NCI-H2081 treated with DMSO at 0.1 percent for 48 hours (cell line): ENCODE results near the gene MRPL55.

ENCODE experiments used
- DNase-seq: peaks from one replicate; lab custom pipeline; 2025; lab: John Stamatoyannopoulos, UW

Gene MRPL55

DNA sequence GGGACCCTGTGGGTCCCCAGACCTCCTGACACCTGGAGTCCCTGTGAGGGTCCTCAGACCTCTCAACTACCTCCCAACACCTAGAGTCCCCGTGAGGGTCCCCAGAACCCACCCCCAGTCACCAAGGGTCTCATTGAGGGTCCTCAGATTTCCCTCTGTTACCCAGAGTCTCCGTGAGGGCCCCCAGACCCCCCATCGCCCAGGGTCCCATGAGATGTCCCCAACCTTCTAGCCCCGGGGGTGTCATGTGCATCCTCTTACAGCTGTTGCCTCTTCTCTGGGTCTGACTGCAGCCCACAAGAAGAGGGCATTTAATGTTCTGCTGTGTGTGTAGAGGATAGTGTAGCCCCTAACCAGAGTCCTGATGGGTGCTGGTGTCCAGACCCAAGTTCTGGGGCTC is 38.7 kb upstream of the MRPL55 start:
- no peak for DNase-seq

GRCh38 chr1:228147151-228147693 is 38.1 kb upstream of the MRPL55 start:
- no peak for DNase-seq

- no peak for DNase-seq
Measured at GRCh38 chr1:228146417-228147150, 37.5 kb upstream of the MRPL55 start.

- DNase-seq, result no peak
Measured at GRCh38 chr1:228145463-228146416, 36.6 kb upstream of the MRPL55 start.

GRCh38 chr1:228144993-228145343 is 35.9 kb upstream of the MRPL55 start:
- DNase-seq, result no peak

GRCh38 chr1:228144193-228144992 is 35.3 kb upstream of the MRPL55 start:
- DNase-seq, result no peak

- DNase-seq, result no peak
Measured at GRCh38 chr1:228143480-228144192, 34.5 kb upstream of the MRPL55 start.

DNA sequence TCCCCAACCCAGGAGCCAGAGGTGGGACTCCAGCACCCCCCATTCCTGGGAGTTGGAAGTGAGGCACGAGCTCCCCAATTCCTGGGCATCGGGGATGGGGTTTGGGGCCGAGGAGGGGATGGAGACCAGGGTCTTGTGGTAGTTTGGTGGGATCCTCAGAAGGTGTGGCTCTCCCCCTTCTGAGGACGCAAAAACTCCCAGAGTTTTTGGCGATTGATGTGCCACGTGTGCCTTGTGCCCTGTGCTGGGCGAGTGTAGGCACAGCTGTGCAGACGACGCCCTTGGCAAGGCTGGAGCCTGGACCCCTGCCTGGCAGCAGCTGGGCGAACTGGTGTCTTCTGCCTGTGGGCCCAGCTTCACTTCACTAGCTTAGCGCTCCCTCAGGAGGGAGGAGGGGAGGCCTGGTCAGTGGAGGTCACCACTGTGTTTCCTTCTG is 33.6 kb upstream of the MRPL55 start:
- DNase-seq, result no peak

DNA sequence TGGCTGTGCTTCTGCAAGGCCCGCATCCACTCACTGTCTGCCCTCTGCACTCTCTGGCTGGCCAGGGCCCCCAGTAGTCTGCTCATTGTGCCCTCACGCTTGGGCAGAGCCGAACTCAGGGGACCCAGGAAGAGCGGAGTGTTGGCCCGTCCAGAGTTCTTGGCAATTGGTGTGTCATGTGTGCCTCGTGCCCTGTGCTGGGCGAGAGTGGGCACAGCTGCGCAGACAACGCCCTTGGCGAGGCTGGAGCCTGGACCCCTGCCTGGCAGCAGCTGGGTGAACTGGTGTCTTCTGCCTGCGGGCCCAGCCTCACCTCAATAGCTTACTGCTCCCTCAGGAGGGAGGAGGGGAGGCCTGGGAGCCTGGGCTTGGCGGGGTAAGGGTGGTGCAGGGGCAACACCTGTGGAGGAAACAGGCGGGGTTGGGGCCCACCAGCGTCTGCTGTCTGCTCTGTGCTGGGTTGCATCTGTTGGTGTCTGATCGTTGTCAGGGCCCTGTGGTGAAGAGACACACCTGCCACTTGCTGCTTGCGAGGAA is 33.1 kb upstream of the MRPL55 start:
- no peak for DNase-seq

GRCh38 chr1:228141226-228142044 is 32.3 kb upstream of the MRPL55 start:
- no peak for DNase-seq

DNA sequence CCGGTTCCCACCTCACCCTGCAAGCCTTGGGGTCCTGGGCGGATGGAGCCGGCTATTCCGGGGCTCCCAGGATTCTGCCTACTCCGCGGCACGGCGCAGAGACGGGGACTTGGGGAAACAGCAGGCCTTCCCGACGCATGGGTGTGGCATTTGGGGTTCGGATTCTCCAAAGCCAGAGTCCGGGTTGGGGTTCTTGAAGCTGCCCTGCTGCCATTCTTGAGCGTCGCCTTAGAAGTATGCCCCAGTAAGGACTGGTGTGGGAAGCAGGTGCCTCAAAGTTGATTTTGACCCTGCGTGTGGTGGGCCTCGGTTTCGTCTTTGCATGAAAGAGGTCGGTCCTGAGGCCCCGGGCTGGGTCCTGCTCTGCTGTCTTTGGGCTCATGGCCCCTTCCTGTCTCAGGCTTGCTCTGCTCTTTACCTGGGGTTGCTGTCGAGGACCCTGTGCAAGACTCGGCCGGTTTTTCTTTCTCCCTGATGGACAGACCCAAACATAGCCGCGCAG is 31.7 kb upstream of the MRPL55 start:
- DNase-seq, result no peak

DNA sequence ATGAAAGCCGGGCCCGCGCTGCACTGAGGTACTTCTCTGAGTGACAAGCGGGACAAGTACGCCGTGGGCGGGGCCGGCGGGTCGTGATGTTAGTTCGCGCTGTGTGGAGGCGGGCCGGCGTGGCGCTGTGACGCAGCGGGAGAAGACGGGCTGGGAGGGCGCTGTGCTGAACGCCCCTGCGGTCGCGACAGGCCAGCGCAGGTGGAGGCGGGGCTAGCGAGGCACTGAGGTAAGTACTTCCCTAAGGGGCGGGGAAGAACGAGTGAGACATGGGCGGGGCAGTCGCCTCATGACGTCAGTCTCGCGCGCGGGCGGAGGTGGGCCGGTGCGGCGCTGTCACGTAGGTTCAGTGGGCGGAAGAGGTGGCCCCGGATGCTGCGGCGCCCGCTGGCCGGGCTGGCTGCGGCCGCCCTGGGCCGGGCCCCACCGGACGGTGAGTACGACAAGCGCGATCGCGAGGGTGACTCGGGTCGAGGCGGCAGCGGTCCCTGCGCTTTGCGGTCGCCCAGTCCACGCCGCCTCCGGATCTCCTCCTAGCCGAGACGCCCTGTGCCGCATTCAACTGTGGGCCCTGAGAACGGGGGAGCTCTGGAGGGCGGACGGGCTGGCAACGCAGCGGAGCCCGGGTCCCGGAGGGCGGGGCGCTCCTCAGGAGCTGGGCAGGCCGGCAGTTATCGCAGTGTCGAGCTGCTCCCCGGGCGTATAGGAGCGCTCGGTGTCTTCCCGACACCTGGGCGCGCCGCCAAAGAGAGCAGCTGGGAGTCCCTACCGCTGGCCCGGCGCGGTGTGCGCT is 31.0 kb upstream of the MRPL55 start, which contains the start of gene GUK1:
GUK1 (plus strand) TSS at position 349 of the 793 bp plus-strand sequence; CDS start at position 373, 24 bp downstream.
- DNase-seq, result peak; percentile 95

DNA sequence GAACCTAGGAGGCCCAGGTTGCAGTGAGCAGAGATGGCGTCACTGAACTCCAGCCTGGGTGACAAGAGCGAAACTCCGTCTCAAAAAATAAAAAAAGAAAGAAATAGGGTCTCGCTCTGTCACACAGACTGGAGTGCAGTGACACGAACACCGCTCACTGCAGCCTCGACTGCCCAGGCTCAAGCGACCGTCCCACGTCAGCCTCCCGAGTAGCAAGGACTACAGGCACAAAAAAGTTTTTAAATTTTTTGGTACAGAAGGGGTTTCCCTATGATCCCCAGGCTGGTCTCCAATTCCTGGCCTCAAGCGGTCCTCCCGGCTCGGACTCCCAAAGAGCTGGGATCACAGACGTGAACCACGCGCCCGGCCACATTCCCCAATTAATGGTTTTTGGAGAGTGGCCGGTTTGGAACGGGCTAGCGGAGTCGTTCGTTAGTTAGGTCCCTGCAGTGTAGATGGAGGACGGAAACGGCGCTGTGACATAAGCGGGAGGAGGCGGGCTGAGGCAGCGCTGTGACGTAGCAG is 30.4 kb upstream of the MRPL55 start:
- no peak for DNase-seq

DNA sequence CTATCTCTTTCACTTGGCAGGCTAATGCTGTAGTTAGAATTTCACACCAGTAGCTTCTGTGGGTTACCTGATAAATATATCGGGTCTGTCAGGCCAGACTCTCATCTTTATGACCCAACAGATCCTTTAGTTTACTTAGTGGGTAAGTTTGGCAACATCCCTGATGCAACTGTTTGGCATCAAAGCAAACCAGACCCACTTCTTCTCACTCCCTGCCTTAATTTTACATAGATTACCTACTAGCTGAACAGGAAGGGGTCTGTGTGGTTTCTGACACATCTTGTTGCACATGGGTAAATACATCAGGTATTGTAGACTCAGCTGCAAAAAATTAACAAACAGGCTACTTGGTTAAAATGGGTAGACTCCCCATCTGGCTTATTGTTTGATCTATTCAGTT is 27.8 kb upstream of the MRPL55 start:
- no peak for DNase-seq

DNA sequence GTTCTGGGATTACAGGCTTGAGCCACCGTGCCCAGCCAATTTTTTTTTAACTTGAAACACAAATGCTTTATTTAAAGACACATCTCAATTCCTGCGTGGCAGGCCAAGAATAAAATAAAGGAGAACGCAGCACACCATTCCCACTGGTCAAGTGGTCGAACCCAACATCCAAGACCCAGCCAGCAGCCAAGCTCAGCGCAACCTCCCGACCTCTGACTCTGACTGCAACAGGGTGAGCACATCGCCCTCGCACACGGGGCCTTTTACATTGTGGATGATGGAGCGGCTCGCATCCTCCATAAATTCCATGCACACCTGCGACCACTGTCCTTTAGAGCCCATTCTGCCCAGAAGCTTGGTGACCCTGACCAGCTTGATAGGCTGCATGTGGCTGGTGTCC is 25.5 kb upstream of the MRPL55 start:
- DNase-seq, result no peak

DNA sequence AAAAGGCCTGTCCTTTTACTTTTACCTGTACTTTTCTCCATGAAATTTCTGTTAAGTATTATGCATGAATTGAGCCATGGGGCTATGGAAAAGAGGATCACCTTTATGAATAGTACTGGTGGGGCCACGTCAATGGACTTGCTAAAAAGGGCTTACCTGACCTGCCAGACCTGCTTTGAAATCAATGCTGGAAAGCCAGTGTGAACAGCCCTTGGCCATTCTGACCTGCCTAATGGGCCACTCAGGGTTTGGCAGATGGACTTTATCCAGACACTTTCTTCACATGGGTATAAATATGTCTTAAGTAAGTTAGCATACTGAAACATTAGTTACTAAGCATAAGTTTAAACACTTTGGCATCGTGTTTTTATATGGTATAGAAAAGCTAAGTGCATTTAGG is 22.7 kb upstream of the MRPL55 start:
- DNase-seq, result no peak

DNA sequence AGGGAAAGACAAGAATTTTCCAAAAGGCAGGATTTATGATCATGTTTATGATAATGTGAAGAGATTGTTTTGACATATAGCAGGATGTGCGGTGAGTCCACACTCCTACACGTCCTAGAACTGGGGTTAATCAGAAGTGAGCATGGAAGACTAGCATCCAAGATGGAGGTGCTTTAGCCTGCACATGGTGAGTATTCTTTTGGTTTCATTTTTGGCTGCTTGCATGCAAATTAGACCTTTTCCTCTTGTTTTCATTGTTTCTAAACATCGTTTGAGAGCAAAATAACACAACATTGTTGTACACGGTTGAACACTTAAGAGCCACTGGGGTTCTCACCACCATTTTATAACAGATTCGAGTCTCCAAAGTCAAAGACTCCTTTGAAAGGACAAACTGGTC is 16.1 kb upstream of the MRPL55 start:
- DNase-seq, result no peak

DNA sequence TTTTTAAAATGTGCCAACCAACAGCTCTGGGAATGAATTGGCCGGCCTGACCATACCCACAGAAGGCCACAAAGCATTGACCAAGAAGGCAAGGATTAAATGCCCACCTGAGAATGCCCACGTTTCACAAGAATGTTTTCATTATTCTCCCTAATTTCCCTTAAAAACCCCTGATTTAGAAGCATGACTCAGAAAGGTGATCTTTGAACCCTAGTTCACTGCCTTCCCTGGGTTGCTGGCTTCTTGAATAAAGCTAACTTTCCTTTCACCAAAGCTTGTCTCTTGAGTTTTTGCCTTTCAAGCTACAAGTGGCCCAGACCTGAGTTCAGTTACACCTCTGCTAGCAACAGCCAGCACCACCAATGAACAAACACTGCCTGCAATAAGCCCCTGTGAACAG is 14.4 kb upstream of the MRPL55 start:
- no peak for DNase-seq

DNA sequence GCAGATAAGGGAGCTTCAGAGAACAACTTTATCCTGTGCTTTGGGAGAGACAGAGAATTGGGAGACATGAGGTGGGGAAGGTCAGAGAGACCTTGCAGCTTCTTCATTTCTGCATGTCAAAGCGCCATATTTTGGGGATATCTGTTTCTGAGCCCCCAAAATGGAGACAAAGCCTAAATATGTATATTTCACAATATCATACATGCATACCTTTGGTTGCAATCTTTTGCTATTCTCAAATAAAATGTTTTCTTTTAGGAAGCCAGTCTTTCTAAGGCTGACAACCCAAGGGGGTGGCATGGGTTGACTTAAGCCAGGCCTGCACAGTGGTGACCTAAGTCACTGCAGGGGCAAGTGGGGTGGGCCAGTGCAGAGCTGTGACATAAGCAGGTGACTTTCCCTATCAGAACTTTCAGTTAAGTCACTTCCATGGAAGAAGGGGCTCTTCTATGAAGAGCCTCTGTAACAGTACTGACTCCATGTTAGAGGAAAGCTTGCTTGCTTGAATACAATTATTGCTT is 13.9 kb upstream of the MRPL55 start:
- DNase-seq, result no peak
